Subcutaneous adipose tissue (tissue), 4 donors: ENCODE measurements around the gene LMNB1. TPM values are rescaled to one million over a fixed set of nuclear protein-coding genes. Genes with fewer than 3 reads are reported as not detected.

Source experiments
- total RNA-seq, 4 donors: library from RNA; depleted of rRNA; stranded (reverse); fragments of >200 nt; gene quantifications; one replicate each; pipeline ENCODE4 v1.1.0, GENCODE V29; 2016
- TF ChIP-seq, protein P1 (sequence below): fragments of 450-650 bp; IDR thresholded peaks from one replicate; pipeline ENCODE4 v1.5.1; 2016; ENCODE audit warnings: low read depth, mild to moderate bottlenecking, control low read depth, antibody characterized with exemption, moderate library complexity

Gene LMNB1
- total RNA-seq, 4 donors from 2014 or later, result 4.1 to 14.4 (median 9.5) TPM

DNA sequence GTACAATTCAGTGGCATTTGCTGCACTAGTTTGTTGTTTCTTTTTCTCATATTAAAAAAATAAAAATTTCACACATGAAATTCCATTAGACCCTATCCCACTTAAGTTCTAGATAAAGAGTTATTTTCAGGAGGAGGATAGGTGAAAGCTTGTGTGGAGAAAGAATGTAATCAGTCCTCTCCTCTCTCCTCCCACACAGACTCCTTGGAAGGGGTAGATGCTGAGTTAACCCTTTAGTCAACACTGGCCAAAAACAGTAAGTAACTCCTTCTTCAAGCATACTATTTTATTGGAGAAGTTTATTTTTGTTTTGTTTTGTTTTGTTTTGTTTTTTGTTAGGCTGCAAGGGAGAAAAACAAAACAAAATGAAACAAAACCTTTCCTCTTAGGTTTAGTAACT lies 30.6 kb upstream of the LMNB1 start:
- TF ChIP-seq, protein P1, sequence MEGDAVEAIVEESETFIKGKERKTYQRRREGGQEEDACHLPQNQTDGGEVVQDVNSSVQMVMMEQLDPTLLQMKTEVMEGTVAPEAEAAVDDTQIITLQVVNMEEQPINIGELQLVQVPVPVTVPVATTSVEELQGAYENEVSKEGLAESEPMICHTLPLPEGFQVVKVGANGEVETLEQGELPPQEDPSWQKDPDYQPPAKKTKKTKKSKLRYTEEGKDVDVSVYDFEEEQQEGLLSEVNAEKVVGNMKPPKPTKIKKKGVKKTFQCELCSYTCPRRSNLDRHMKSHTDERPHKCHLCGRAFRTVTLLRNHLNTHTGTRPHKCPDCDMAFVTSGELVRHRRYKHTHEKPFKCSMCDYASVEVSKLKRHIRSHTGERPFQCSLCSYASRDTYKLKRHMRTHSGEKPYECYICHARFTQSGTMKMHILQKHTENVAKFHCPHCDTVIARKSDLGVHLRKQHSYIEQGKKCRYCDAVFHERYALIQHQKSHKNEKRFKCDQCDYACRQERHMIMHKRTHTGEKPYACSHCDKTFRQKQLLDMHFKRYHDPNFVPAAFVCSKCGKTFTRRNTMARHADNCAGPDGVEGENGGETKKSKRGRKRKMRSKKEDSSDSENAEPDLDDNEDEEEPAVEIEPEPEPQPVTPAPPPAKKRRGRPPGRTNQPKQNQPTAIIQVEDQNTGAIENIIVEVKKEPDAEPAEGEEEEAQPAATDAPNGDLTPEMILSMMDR, result no peak

DNA sequence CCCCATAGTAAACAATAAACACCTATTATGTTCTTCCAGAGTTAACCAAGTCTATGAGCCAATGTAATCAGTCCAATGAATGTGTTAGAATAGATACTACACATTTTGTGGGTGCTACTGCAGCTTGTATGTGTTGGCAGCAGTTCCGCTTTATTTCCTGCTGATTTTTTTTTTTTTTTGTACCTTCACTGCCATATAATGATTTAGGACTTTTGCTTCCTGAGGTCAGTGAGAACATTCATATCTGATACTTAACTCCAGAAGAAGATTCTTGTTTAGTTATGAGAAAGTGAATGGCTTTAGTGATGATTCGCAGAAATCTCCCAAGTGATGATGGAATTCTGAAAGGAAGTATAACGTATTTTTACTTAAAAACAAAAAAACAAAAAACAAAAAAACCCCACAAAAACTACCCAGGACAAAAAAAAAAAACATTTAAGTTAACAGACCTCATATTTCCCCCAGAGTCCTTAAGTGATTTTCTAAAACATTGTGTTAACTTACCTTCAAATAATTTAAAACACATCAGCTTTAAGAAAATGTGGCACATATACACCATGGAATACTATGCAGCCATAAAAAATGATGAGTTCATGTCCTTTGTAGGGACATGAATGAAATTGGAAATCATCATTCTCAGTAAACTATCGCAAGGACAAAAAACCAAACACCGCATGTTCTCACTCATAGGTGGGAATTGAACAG lies 24.7 kb upstream of the LMNB1 start:
- TF ChIP-seq, protein P1, result no peak

DNA sequence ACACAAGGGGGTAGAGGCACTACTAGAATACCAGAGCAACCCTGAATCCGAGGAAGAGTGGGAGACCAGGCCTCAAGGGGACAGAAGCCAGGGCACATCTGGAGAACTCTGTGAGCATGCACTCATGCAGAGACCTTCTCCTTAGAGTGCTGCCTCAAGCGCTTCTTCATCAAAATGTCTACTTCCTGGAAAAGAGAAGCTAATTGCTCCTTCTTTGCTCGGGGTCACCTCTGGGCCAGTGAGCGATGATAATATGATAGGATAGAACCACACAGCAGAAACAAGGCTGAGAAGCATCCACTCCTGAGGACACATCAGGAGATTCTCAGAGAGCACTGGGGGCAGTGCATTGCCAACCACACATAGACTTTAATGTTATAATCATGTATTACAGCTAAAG lies 23.7 kb upstream of the LMNB1 start:
- TF ChIP-seq, protein P1, result no peak

DNA sequence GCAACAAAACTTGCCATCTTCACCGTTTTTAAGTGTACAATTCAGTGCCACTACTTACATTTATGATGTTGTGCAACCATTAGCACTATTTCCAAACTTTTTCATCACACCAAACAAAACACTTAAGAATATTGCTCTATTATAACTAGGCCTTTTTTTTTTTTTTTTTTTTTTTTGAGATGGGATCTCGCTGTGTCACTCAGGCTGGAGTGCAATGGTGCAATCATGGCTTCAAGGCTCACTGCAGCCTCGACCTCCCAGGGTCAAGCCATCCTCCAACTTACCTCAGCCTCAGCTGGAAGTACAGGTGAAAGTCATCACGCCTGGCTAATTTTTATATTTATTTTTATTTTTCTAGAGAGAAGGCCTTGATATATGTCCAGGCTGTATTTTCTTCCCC lies 22.3 kb upstream of the LMNB1 start:
- TF ChIP-seq, protein P1, result no peak

DNA sequence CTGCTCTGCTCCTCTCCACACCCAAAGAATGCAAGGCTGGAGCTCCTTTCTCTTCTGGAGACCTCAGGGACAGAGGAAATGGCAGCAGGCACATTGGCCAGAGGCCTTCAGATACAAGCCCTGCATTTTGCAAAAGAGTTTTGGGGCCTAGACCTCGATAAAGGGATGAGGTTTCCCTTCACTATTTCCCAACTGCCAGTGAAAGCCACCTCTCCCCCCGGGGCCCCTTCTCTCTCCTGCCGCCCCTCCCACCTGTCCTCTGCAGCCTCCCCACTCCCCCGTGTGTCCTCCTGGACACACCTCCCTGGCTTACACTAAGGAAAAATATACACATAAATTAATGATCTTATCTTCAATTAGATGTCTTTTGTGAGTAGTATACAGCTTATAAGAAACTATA lies 21.3 kb upstream of the LMNB1 start:
- TF ChIP-seq, protein P1, result no peak

DNA sequence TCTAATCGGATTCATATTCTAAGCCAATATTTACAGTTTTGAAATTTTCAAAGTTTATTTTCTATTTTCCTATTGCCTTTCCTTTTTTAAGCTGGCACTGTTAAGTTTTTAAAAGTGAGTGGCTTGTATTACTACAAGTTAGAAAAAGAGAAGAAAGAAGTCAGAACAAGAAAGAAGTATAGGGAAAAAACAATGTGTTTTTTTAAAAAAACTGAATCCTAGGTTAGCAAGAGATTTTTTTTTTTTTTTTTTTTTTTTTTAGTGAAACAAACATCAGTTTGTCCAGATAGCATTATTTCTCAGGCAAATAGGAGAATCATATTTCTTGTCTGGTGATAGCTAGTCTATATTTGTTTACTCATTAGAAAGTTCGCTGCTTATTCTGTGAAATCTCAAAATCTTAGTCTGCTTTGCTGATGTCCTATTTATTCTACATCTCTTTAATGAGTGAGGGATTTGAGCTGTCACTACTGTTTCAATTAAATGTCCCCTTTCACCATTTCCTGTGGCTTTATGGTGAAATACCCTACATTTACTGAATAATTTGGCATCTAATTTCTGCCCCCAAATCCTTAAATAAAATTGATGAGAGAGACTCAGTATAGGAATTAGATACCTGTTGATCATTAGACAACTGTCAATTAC lies 19.1 kb upstream of the LMNB1 start:
- TF ChIP-seq, protein P1, result no peak

DNA sequence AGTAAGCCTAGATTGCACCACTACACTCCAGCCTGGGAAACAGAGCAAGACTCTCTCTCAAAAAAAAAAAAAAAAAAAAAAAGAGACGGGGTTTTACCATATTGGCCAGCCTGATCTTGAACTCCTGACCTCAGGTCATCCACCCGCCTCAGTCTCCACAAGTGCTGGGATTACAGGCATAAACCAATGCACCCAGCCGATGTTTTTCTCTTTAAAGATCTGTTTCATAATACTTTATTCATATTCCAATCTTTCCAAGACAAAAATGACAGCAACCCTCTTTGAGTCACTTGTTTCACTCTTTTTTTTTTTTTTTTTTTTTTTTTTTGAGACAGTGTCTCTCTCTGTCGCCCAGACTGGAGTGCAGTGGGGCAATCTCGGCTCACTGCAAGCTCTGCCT lies 13.6 kb upstream of the LMNB1 start:
- TF ChIP-seq, protein P1, result no peak
